Measurements from ENCODE around the gene PCYT2.
A peak's percentile ranks its signal among the peaks of the same experiment; 100 is the strongest.

The PCYT2 gene

GRCh38 chr17:81869221-81870130, 41.7 kb downstream of the PCYT2 start:
- DNase-seq (ENCODE audit: low spot score): peak; percentile 73

- DNase-seq (ENCODE audit: low spot score): no peak
Measured at GRCh38 chr17:81868674-81869220, 42.5 kb downstream of the PCYT2 start.

GRCh38 chr17:81867991-81868673, 43.1 kb downstream of the PCYT2 start:
- DNase-seq (ENCODE audit: low spot score): no peak

GRCh38 chr17:81867170-81867990, 43.8 kb downstream of the PCYT2 start:
- no peak for DNase-seq (ENCODE audit: low spot score)

GRCh38 chr17:81866440-81867169, 44.6 kb downstream of the PCYT2 start:
- no peak for DNase-seq (ENCODE audit: low spot score)

- DNase-seq (ENCODE audit: low spot score): no peak
Measured at GRCh38 chr17:81865733-81866439, 45.3 kb downstream of the PCYT2 start.

- no peak for DNase-seq (ENCODE audit: low spot score)
Measured at GRCh38 chr17:81865358-81865732, 45.9 kb downstream of the PCYT2 start.

- DNase-seq (ENCODE audit: low spot score): no peak
Measured at GRCh38 chr17:81863833-81864768, 47.1 kb downstream of the PCYT2 start.

- no peak for DNase-seq (ENCODE audit: low spot score)
Measured at GRCh38 chr17:81863123-81863675, 48.0 kb downstream of the PCYT2 start.

GRCh38 chr17:81860756-81861568, 50.2 kb downstream of the PCYT2 start:
- peak; percentile 100 for DNase-seq (ENCODE audit: low spot score)

GRCh38 chr17:81859906-81860755, 51.1 kb downstream of the PCYT2 start, which contains the start of gene P4HB:
Gene P4HB, minus strand, starts transcription at chr17:81860535. Its CDS starts 64 bp downstream, at chr17:81860471.
- no peak for DNase-seq (ENCODE audit: low spot score)

- peak; percentile 24 for DNase-seq (ENCODE audit: low spot score)
Measured at GRCh38 chr17:81858967-81859905, 52.0 kb downstream of the PCYT2 start.

- DNase-seq (ENCODE audit: low spot score): no peak
Measured at GRCh38 chr17:81858170-81858966, 52.8 kb downstream of the PCYT2 start.

- no peak for DNase-seq (ENCODE audit: low spot score)
Measured at GRCh38 chr17:81854974-81855774, 56.0 kb downstream of the PCYT2 start.

- no peak for DNase-seq (ENCODE audit: low spot score)
Measured at GRCh38 chr17:81852237-81852636, 59.0 kb downstream of the PCYT2 start.

Data from HuH-7 (cell line).